Brain pericyte (primary cell): ENCODE measurements around the gene MS4A15.
"Not testable (repeated sequence)": the region's sequence is repeated elsewhere in the genome, so short reads cannot be mapped to it uniquely, and the experiment has no call there.

ENCODE experiments used
- DNase-seq: peaks from one replicate; pipeline ENCODE4 v3.0.0-alpha.2; 2012; ENCODE audit warnings: low read depth, low spot score

Gene MS4A15

GRCh38 chr11:60803273-60803936, 46.7 kb downstream of the MS4A15 start:
- DNase-seq: no peak

GRCh38 chr11:60809249-60809648, 52.6 kb downstream of the MS4A15 start:
- DNase-seq: no peak

- DNase-seq: no peak
These were observed 53.0 kb downstream of the MS4A15 start for GRCh38 chr11:60809691-60810090.

- no peak for DNase-seq
These were observed 53.5 kb downstream of the MS4A15 start for GRCh38 chr11:60810151-60810550.

GRCh38 chr11:60810569-60810968, 53.9 kb downstream of the MS4A15 start:
- DNase-seq: no peak

GRCh38 chr11:60813324-60813723, 56.7 kb downstream of the MS4A15 start:
- no peak for DNase-seq

GRCh38 chr11:60814112-60814511, 57.4 kb downstream of the MS4A15 start:
- DNase-seq: no peak

GRCh38 chr11:60816590-60817157, 60.0 kb downstream of the MS4A15 start:
- no peak for DNase-seq

- DNase-seq: no peak
These were observed 61.4 kb downstream of the MS4A15 start for GRCh38 chr11:60818057-60818456.

- no peak for DNase-seq
These were observed 65.3 kb downstream of the MS4A15 start for GRCh38 chr11:60821827-60822599.

- not testable (repeated sequence) for DNase-seq
These were observed 67.2 kb downstream of the MS4A15 start for GRCh38 chr11:60823745-60824306.

GRCh38 chr11:60825118-60825517, 68.5 kb downstream of the MS4A15 start:
- no peak for DNase-seq

GRCh38 chr11:60825790-60826189, 69.1 kb downstream of the MS4A15 start:
- DNase-seq: no peak
